ENCODE results near the gene BRINP2. TPM values are rescaled to one million over a fixed set of nuclear protein-coding genes. Genes with fewer than 3 reads are reported as not detected.

BRINP2 gene
- total RNA-seq, 1 donor from 2014 or later: 0.46 TPM

DNA sequence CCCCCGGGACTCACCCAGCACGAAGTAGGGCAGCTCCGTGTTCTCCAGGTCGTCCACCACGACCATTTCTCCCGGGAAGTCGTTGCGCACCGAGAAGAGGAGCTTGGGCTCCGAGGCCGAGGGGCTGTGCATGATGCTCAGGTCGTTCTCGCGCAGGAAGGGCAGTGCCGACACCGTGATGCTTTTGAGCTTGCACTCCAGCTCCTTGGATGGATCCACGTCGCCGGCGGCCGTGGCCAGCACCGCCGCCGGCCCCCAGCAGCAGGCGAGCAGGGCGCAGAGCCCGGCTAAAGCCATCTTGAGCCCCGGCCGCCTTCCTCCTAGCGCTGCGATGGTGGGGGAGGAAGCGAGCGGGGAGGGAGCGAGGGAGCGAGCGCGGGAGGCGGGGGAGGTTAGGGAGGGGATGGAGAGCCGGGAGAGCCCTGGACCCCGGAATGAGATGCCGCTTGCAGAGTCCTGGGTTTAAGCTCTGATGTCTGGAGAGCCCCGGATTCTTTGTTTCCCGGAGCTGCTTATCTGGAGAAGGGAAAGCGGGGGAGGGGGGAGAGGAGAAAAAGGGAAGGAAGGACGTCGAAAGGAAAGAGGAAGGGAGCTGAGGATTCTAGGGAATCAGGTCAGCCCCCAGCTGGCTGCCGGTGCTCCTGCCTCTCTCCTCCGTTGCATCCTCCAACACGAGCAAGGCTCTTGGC, 6.2 kb upstream of the BRINP2 start, which contains the start of gene ASTN1:
TSS of gene ASTN1 (minus strand) at position 333 of the 689 bp plus-strand sequence. CDS start at position 297, 36 bp downstream.
- no peak for DNase-seq (ENCODE audit: low spot score)

DNA sequence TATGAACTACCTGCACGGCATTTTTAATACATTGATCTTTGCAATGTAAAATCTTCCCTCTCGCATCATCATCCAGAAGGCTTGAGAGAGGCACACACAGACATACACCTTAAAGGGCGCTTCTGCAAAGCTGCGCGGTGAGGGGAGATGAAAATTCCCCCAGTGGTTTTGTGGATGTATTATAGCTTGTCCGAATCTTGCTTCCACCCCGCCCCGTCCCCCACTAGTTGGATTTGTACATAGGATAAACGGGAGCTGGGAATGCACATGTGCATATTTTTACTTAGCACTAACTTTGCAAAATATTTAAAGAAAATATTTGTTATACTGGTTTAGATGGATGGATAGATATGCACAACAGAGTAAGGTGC, 5.7 kb upstream of the BRINP2 start:
- DNase-seq (ENCODE audit: low spot score): no peak

DNA sequence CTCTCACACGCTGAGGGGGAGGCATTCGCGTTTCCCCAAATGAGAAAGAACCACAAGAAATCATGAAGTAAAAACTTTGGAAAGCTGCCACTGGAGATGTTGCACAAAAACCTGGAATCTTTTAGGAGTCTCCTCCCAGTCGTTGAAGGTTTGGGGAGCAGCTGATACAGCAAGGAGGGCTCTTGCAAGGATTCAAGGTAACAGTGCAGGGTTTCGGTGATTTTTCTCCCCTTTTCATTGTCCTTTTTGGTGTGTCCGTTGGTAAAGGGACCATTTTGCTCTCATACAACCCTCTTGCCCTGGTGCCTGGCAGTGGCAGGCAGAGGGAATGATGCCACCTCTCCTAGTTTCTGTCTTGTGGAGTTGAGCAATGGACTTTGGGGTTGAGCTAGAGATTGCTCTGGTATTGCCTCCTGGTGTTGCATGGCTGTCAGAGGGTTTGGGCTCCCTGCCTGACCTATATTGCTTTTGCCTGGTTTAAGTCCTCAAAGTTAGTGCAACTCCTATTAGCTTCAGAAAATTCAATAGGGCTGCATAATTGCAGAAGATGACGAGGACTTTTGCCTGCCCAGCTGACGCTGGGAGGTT, 872 bp downstream of the BRINP2 start:
- DNase-seq (ENCODE audit: low spot score): no peak

DNA sequence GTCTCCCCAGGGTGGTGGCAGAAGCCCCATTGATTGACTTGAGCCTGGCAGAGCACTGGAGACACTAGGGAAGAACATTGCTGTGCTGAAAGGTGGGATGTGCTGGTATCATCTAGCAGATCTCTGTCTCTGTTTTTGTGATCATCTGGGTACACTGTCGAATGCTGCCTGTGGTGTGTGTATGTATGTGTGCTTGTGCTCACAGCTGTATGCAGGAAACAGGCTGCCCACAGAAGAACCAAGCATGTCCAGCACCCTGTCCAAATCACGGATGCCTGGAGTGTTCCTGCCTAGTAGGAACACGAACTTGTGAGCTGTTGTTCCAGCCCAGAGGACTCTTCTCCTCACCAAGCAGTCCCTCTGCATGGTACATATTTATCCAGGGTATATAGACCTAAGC, 1.5 kb downstream of the BRINP2 start:
- DNase-seq (ENCODE audit: low spot score): no peak

DNA sequence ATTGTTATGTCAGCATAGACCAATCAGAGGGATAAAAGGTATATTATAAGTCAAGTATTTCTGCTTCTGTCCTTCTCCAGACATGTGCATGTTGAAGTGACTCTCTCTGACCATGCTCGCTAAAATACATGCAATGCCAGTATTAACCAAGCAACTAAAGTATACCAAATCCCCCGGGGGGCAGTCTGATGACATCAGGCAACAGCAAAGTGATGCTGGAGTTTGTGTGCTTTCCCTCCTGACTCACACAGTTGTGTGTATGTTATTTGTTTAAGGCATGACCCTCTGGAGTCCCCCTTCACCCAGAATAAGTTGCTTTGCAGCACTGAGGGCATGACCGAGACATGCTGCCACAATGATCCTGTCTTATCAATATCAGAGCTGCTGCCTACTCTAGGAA, 2.1 kb downstream of the BRINP2 start:
- DNase-seq (ENCODE audit: low spot score): no peak

DNA sequence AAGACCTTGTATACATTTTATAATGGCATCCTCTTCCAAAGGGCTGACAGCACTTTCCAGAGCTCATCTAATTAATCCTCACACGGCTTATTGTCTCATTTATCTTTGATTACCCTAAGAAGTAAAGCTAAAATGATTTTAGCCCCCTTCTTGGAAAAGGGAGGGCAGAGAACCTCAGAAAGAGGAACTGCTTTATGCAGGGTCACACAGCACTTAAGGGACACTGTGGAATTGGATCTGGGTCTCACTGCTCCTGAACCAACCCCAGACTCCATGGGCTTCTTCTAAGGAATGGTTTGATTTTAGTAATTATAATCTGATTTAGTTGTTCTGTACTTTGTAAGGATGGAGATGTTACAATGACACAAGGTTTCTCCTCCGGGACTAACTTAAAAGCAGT, 3.2 kb downstream of the BRINP2 start:
- no peak for DNase-seq (ENCODE audit: low spot score)

DNA sequence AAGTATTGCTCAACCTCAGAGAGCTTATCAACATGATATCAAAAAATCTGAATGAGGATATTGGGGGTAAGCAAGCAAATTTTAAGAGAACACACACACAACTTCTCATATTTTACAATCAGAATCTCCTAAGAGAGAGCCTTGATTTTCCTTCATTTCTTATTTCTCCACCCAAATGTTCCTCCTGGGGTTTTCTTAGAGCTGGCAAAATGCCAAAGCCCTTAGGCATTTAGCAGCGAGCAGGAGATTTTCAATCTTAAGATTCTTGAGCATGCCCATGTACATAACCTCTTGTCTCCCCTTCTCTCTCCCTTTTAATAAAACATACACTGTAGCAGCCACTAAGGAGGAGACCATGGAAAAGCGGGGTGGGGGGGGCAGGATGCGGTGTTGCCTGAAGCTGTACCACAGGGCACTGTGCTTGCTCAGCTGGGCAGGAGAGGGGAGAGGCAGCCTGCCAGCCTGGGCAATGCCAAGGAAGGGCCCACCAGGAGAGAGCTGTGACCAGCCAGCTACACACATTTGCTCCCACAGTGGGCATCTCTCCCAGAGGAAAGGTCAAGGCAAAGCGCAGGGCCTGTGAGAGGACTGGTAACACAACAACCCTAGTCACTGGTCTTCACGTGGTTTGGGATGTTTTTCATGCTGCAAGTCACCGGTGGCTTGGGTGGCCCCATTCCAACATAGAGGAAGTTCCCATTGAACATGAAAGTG, 4.3 kb downstream of the BRINP2 start:
- DNase-seq (ENCODE audit: low spot score): no peak

GRCh38 chr1:177181280-177181630, 10.5 kb downstream of the BRINP2 start:
- DNase-seq (ENCODE audit: low spot score): no peak

DNA sequence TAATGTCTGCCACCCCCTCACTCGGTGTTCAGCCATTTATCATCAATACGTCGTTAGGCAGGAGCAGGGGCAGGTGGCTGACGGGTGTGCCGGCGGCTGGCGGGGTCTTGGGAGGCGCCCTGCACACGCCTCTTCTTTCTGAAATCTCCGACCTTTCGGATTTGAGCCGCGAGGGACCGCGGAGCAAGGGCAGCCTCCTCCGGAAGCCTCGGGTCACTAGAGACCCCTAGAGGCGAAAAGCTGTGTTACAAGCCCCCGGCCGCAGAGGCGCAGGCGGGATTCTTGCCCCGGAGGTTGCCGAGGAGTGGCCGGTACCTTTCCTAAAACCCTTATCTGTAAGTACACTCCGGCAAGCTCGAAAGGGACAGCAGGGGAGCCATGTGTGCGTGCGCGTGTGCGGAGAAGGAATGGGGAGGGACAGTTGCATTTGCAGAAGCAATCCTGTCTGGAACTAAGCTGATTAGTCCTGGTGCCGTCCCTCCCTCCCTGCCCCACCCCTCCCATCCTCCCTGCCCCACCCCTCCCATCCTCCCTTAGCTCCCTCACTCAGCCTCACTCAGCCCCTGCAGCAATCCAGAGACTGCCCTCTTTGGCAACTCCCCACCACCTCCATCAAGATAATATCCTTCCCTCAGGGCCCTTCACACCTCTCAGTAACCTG, 11.0 kb downstream of the BRINP2 start:
- DNase-seq (ENCODE audit: low spot score): peak; percentile 32

DNA sequence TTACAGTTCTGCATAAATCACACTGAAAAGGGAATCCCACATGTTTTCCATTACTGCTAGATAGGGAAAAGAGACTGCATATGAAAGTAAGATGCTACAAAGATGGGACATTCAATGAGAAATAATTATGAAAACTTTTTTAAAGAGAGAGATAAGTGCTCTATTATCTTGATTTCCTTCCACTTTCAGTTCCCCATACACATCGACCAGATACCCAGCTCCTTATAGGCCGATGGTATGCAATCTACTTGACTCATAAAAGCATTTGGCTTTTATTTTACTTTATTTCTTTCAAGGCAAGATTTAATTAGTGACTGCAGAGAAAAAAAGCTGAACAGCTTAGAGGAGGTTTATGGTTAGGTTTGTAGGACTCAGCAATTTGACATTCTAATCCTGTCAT, 13.1 kb downstream of the BRINP2 start:
- no peak for DNase-seq (ENCODE audit: low spot score)

DNA sequence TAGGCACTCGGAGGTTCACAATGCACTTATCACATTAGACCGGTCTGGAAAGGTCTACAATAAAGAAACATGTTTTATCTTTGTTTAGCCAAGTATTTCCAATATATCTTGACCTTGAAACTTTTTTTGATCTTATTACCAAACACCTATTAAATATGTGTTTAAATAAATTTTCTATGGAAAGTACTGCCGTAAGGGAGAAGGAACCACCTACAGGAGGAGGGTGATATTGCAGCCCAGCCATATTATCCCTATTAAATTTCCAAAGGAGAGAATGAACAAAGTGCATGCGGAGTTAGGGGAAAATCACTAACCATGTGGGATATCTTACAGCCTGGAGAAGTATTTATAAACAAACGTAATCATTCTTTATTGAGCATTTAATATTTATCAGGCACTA, 14.5 kb downstream of the BRINP2 start:
- no peak for DNase-seq (ENCODE audit: low spot score)

DNA sequence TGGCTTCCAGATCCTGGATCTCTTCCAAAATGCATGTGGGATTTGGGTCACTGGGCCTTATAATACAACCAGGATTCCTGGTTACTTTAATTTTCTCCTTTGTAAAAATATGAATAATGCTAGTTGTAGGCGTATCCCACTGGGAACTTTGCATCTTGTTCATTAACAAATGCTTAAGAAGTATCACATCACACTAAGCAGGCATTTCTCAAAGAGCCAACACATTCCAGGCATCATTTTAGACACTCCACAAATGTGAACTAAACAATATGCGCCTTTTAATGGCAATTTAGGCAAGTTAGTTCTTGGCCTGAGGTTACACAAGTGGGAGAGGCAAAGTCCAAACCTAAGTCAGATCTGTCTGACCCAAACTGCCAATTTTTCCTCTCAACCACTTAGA, 15.9 kb downstream of the BRINP2 start:
- no peak for DNase-seq (ENCODE audit: low spot score)

GRCh38 chr1:177190308-177190970, 19.7 kb downstream of the BRINP2 start:
- no peak for DNase-seq (ENCODE audit: low spot score)

- no peak for DNase-seq (ENCODE audit: low spot score)
Observed at GRCh38 chr1:177198243-177198642, 27.5 kb downstream of the BRINP2 start.

GRCh38 chr1:177200290-177200689, 29.5 kb downstream of the BRINP2 start:
- DNase-seq (ENCODE audit: low spot score): no peak

DNA sequence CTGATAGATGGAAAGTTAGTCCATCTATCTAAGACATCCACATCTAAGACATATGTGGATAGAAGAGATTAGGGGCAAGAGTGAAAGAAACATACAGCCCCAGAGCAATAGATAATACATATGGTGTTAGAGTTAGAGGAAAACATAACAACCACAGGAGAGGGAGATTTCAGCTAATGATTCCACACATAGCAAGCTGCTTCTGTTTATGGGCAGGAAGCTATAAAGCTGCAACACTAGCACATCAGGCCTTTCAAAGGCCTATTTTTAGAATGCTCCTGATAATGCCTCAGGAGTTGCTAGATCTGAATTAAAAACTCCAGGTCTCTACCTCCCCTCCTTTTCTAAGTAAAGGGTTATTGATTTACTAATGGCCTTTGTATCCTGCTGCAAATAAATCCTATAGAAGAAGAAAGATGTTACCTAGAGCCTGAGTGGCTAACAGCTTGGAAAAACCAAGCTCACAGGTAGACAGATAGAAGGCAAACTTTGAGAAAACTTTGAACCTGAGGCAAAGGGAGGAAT, 36.1 kb downstream of the BRINP2 start:
- DNase-seq (ENCODE audit: low spot score): no peak

GRCh38 chr1:177208920-177209319, 38.2 kb downstream of the BRINP2 start:
- DNase-seq (ENCODE audit: low spot score): no peak

- peak; percentile 78 for DNase-seq (ENCODE audit: low spot score)
Observed at GRCh38 chr1:177209357-177209756, 38.6 kb downstream of the BRINP2 start.

- no peak for DNase-seq (ENCODE audit: low spot score)
Observed at GRCh38 chr1:177210071-177210470, 39.3 kb downstream of the BRINP2 start.

DNA sequence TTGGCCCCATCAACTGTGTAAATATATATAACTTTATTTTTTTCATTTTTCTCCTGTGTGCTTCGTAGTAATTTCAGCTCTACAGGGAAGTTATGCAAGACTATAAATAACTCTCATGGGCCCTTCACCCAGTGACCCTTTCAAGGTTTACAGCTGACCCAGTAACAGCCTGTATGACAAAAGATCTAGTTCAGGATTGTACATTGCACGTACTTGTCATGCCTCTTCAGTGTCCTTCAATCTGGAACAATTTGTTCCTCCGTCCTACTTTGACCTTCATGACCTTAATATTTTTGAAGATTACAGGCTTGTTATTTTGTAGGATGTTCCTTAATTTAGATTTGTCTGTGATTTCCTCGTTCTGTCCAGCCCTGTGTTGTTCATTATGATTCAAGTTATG, 40.5 kb downstream of the BRINP2 start:
- no peak for DNase-seq (ENCODE audit: low spot score)

DNA sequence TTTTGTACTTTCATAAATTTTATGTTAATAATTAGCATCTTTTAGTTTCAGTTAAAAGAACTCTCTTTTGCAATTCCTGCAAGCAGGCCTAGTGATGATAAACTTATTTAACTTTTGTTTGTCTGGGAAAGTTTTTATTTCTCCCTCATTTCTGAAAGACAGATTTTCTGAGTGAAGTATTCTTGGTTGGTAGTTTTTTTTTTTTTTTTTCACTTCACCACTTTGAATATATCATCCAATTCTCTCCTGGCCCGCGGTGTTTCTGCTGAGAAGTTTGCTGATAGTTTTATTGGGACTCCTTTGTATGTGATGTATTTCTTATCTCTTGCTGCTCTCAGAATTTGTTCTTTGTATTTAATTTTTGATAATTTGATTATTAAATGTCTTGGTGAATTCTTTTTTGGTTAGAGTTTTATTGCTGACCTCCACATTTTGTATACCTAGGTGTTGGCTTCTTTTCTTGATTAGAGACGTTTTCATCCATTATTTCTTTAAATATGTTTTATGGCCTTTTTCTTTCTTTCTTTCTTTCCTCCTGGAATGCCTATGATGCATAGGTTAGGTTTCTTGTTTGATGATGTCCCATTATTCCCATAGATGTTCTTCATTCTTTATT, 45.9 kb downstream of the BRINP2 start:
- DNase-seq (ENCODE audit: low spot score): no peak

All from mucosa of gallbladder (tissue), 1 donor.